ENCODE results near the gene NAALADL2.

Gene NAALADL2

DNA sequence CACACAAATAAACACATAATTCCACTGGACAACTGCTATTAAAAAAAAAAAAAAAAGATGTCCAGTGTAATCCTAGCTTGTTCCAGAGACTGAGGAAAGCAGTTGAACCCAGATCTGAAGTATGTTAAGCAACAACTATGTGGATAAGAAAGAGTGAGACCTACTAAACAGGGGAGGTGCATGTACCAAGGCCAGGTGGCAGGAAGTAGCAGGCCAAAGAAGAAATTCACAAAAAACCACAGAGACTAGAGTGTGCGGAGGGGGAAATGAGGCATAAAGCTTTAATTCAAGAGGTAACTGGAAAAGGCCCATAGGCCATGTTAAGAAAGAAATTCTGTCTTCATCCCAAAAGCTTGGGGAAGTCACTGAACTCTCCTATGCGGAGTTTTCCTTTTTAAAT, 490.0 kb downstream of the NAALADL2 start:
- no peaks in the 10 kb centered on the region for H3K9me3 ChIP-seq (ENCODE audit: insufficient read depth, low read length, severe bottlenecking)
- no peak overlapping the region for H2AFZ ChIP-seq (ENCODE audit: low read depth, low read length)
- no peaks in the 10 kb centered on the region for H4K20me1 ChIP-seq (ENCODE audit: insufficient read depth, low read length)
- H3K27me3 ChIP-seq (ENCODE audit: insufficient read depth, low read length, poor library complexity), result no peaks in the 10 kb centered on the region
- no peak for DNase-seq
- H3K4me2 ChIP-seq (ENCODE audit: insufficient read depth, low read length), result no peak overlapping the region
- H3K9ac ChIP-seq (ENCODE audit: low read depth, low read length), result no peak overlapping the region
- H3K36me3 ChIP-seq (ENCODE audit: insufficient read depth, low read length), result no peaks in the 10 kb centered on the region
- H3K4me1 ChIP-seq (ENCODE audit: insufficient read depth, low read length), result peaks cover 11% of the 10 kb centered on the region; the same call in 1 of the 2 replicates
- peak; percentile 81 for ATAC-seq (ENCODE audit: insufficient read depth, low read depth)
- H3K79me2 ChIP-seq (ENCODE audit: insufficient read depth, low read length), result no peaks in the 10 kb centered on the region
- TF ChIP-seq EZH2 (IDR thresholded peaks at IDR 0.05; ENCODE audit: borderline replicate concordance, low read depth, low read length, severe bottlenecking), result no peak
- TF ChIP-seq, protein P1, sequence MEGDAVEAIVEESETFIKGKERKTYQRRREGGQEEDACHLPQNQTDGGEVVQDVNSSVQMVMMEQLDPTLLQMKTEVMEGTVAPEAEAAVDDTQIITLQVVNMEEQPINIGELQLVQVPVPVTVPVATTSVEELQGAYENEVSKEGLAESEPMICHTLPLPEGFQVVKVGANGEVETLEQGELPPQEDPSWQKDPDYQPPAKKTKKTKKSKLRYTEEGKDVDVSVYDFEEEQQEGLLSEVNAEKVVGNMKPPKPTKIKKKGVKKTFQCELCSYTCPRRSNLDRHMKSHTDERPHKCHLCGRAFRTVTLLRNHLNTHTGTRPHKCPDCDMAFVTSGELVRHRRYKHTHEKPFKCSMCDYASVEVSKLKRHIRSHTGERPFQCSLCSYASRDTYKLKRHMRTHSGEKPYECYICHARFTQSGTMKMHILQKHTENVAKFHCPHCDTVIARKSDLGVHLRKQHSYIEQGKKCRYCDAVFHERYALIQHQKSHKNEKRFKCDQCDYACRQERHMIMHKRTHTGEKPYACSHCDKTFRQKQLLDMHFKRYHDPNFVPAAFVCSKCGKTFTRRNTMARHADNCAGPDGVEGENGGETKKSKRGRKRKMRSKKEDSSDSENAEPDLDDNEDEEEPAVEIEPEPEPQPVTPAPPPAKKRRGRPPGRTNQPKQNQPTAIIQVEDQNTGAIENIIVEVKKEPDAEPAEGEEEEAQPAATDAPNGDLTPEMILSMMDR (IDR thresholded peaks at IDR 0.05; ENCODE audit: borderline replicate concordance, extremely low read depth, low read length, poor library complexity, severe bottlenecking), result no peak
- H3K27ac ChIP-seq (ENCODE audit: low read length), result no peak overlapping the region
- no peak overlapping the region for H3K4me3 ChIP-seq (ENCODE audit: low read depth in 1 of 2, low read length in 2 of 2)

GRCh38 chr3:175355801-175356335, 496.7 kb downstream of the NAALADL2 start:
- TF ChIP-seq, protein P1 (IDR thresholded peaks at IDR 0.05; ENCODE audit: borderline replicate concordance, extremely low read depth, low read length, poor library complexity, severe bottlenecking), result no peak
- TF ChIP-seq EZH2 (IDR thresholded peaks at IDR 0.05; ENCODE audit: borderline replicate concordance, low read depth, low read length, severe bottlenecking), result no peak
- DNase-seq, result no peak
- Histone ChIP-seq H2AFZ (ENCODE audit: low read depth, low read length) (no peak overlapping the region), H3K4me2 (ENCODE audit: insufficient read depth, low read length) (no peak overlapping the region), H3K27ac (ENCODE audit: low read length) (no peak overlapping the region), H4K20me1 (ENCODE audit: insufficient read depth, low read length) (no peaks in the 10 kb centered on the region), H3K79me2 (ENCODE audit: insufficient read depth, low read length) (no peaks in the 10 kb centered on the region), H3K27me3 (ENCODE audit: insufficient read depth, low read length, poor library complexity) (no peaks in the 10 kb centered on the region), H3K4me1 (ENCODE audit: insufficient read depth, low read length) (no peaks in the 10 kb centered on the region), H3K36me3 (ENCODE audit: insufficient read depth, low read length) (no peaks in the 10 kb centered on the region), H3K4me3 (ENCODE audit: low read depth in 1 of 2, low read length in 2 of 2) (no peak overlapping the region), H3K9ac (ENCODE audit: low read depth, low read length) (no peak overlapping the region), H3K9me3 (ENCODE audit: insufficient read depth, low read length, severe bottlenecking) (no peaks in the 10 kb centered on the region)
- no peak for ATAC-seq (ENCODE audit: insufficient read depth, low read depth)

- no peak overlapping the region for H2AFZ ChIP-seq (ENCODE audit: low read depth, low read length)
- H3K27ac ChIP-seq (ENCODE audit: low read length), result no peak overlapping the region
- no peak overlapping the region for H3K4me2 ChIP-seq (ENCODE audit: insufficient read depth, low read length)
- no peak for ATAC-seq (ENCODE audit: insufficient read depth, low read depth)
- no peaks in the 10 kb centered on the region for H4K20me1 ChIP-seq (ENCODE audit: insufficient read depth, low read length)
- H3K79me2 ChIP-seq (ENCODE audit: insufficient read depth, low read length), result no peaks in the 10 kb centered on the region
- no peak for TF ChIP-seq EZH2 (IDR thresholded peaks at IDR 0.05; ENCODE audit: borderline replicate concordance, low read depth, low read length, severe bottlenecking)
- no peaks in the 10 kb centered on the region for H3K4me1 ChIP-seq (ENCODE audit: insufficient read depth, low read length)
- H3K4me3 ChIP-seq (ENCODE audit: low read depth in 1 of 2, low read length in 2 of 2), result no peak overlapping the region
- H3K9ac ChIP-seq (ENCODE audit: low read depth, low read length), result no peak overlapping the region
- no peaks in the 10 kb centered on the region for H3K27me3 ChIP-seq (ENCODE audit: insufficient read depth, low read length, poor library complexity)
- no peak for DNase-seq
- H3K9me3 ChIP-seq (ENCODE audit: insufficient read depth, low read length, severe bottlenecking), result no peaks in the 10 kb centered on the region
- no peaks in the 10 kb centered on the region for H3K36me3 ChIP-seq (ENCODE audit: insufficient read depth, low read length)
These were observed 497.8 kb downstream of the NAALADL2 start for GRCh38 chr3:175356899-175357324.

DNA sequence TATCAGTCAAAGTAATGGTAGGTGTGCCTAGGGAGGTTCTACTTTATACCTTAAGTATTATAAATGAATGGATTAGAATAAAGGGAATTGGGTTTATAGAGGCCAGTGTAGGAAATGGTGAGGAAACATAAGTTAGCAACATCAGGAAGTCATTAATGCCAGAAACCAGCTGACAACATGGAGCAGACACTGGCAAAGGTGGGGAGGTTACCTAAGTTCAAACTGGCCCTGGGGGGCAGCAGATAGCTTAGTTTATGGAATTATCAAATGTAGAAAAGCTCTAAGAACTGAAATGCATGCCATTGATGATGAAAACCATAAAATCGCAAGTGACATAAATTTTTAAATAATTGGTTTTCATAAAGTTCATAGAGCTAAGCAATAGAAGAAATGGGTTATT, 498.6 kb downstream of the NAALADL2 start:
- ATAC-seq (ENCODE audit: insufficient read depth, low read depth) (no peak), DNase-seq (no peak)
- H3K9me3 ChIP-seq (ENCODE audit: insufficient read depth, low read length, severe bottlenecking), result no peaks in the 10 kb centered on the region

More for the DNA sequence above, 498.6 kb downstream of the NAALADL2 start:
- TF ChIP-seq, protein P1 (IDR thresholded peaks at IDR 0.05; ENCODE audit: borderline replicate concordance, extremely low read depth, low read length, poor library complexity, severe bottlenecking), result no peak
- no peak for TF ChIP-seq EZH2 (IDR thresholded peaks at IDR 0.05; ENCODE audit: borderline replicate concordance, low read depth, low read length, severe bottlenecking)
- Histone ChIP-seq H3K79me2 (ENCODE audit: insufficient read depth, low read length) (no peaks in the 10 kb centered on the region), H3K4me3 (ENCODE audit: low read depth in 1 of 2, low read length in 2 of 2) (no peak overlapping the region), H3K4me2 (ENCODE audit: insufficient read depth, low read length) (no peak overlapping the region), H2AFZ (ENCODE audit: low read depth, low read length) (no peak overlapping the region), H3K27ac (ENCODE audit: low read length) (no peak overlapping the region), H3K27me3 (ENCODE audit: insufficient read depth, low read length, poor library complexity) (no peaks in the 10 kb centered on the region), H4K20me1 (ENCODE audit: insufficient read depth, low read length) (no peaks in the 10 kb centered on the region), H3K4me1 (ENCODE audit: insufficient read depth, low read length) (no peaks in the 10 kb centered on the region), H3K36me3 (ENCODE audit: insufficient read depth, low read length) (no peaks in the 10 kb centered on the region), H3K9ac (ENCODE audit: low read depth, low read length) (no peak overlapping the region)

All from DND-41 (cell line).